OCI-LY1 (cell line): ENCODE data around the gene RPL38.

ENCODE experiments used
- CTCF ChIP-seq: fragments of 200-600 bp; sonication (generic), shearing (Covaris generic); IDR thresholded peaks from 2 replicates; pipeline ENCODE4 v1.5.1; 2017; ENCODE audit warnings: mild to moderate bottlenecking, antibody characterized with exemption, low read length, moderate library complexity, mixed read lengths
- EZH2 ChIP-seq: fragments of 200-600 bp; sonication (generic), shearing (Covaris generic); IDR thresholded peaks from 2 replicates; pipeline ENCODE4 v1.8.0; 2017; ENCODE audit warnings: borderline replicate concordance, mixed run types, mild to moderate bottlenecking, antibody characterized with exemption, low read length, moderate library complexity, mixed read lengths

- TF ChIP-seq CTCF, result no peak
- TF ChIP-seq EZH2, result no peak
Observed at GRCh38 chr17:74259667-74260524, 56.4 kb downstream of the RPL38 start.
